B cell (primary cell): Measurements from ENCODE around the gene FRMD4A. TPM values are rescaled to one million over a fixed set of nuclear protein-coding genes. Genes with fewer than 3 reads are reported as not detected.

Experiments used
- ATAC-seq: fragments of 200-7000 bp; cut with Tn5 transposase; one replicate; pipeline ENCODE4 v1.10.0; 2021; ENCODE audit warnings: low read depth, mild to moderate bottlenecking, moderate number of reproducible peaks, moderate library complexity
- CTCF ChIA-PET: fragments of 350-600 bp; sonication (Branson Sonifier 250); formaldehyde crosslinking; loops from one replicate; lab custom pipeline; 2021; ENCODE audit warnings: antibody characterized with exemption, inconsistent platforms; lab: Charles Lee
- POLR2A ChIA-PET: fragments of 350-600 bp; sonication (Branson Sonifier 250); formaldehyde crosslinking; loops from one replicate; lab custom pipeline; 2021; ENCODE audit warnings: antibody characterized with exemption; lab: Charles Lee
- DNase-seq: peaks from one replicate; pipeline ENCODE4 v3.0.0; 2013
- H2AFZ ChIP-seq: 2 replicates; pipeline ENCODE4 v1.6.1; 2012; ENCODE audit warnings: mild to moderate bottlenecking, low read depth, low read length; ENCODE audit not compliant: insufficient read depth, poor library complexity, severe bottlenecking
- H3K27ac ChIP-seq, 2 donors: 1 replicate in 1 of 2; 2 replicates in 1 of 2; pipeline ENCODE4 v1.5.1; 2012 to 2013; ENCODE audit warnings: low read length in 2 of 2, mild to moderate bottlenecking in 2 of 2, moderate library complexity in 1 of 2
- H3K27me3 ChIP-seq, 4 experiments: fragments of 200-600 bp in 1 of 4; sonication (generic) in 1 of 4; replicated peaks in 1 of 4; 1 replicate in 2 of 4; 2 replicates in 2 of 4; pipeline versions ENCODE4 v1.6.1 to v1.7.0; 2013 to 2016; ENCODE audit warnings: low read length in 3 of 4, mild to moderate bottlenecking in 2 of 4, mixed read lengths in 1 of 4, moderate library complexity in 1 of 4; ENCODE audit not compliant: insufficient read depth in 4 of 4, control insufficient read depth in 3 of 4; ENCODE audit errors: control extremely low read depth in 1 of 4
- H3K36me3 ChIP-seq, 2 experiments: replicated peaks in 1 of 2; 1 replicate in 1 of 2; 2 replicates in 1 of 2; pipeline versions ENCODE4 v1.6.1 to v1.7.1; 2013; ENCODE audit warnings: low read length in 1 of 2; ENCODE audit not compliant: insufficient read depth in 2 of 2, control insufficient read depth in 1 of 2; ENCODE audit errors: control extremely low read depth in 1 of 2, extremely low read depth in 1 of 2
- H3K4me1 ChIP-seq, 2 donors: fragments of 200-600 bp in 1 of 2; sonication (generic) in 1 of 2; 1 replicate in 1 of 2; 2 replicates in 1 of 2; pipeline versions ENCODE4 v1.5.1 to v1.6.1; 2013 to 2017; ENCODE audit warnings: low read length in 2 of 2; ENCODE audit not compliant: control insufficient read depth in 2 of 2, insufficient read depth in 2 of 2
- H3K4me2 ChIP-seq: replicated peaks from 2 replicates; pipeline ENCODE3; 2012; ENCODE audit warnings: mild to moderate bottlenecking, low read depth, low read length; ENCODE audit not compliant: poor library complexity, severe bottlenecking
- H3K4me3 ChIP-seq, 5 experiments: fragments of 200-600 bp in 1 of 5; sonication (generic) in 1 of 5; 1 replicate in 3 of 5; 2 replicates in 2 of 5; pipeline versions ENCODE4 v1.5.1 to v1.7.0; 2011 to 2016; ENCODE audit warnings: low read length in 4 of 5, mild to moderate bottlenecking in 4 of 5, low read depth in 2 of 5, control low read depth in 1 of 5, moderate library complexity in 1 of 5; ENCODE audit not compliant: insufficient read depth in 1 of 5; ENCODE audit errors: control extremely low read depth in 1 of 5, extremely low read depth in 1 of 5
- H3K79me2 ChIP-seq: fragments of 200-600 bp; sonication (generic); one replicate; pipeline ENCODE4 v1.6.0; 2016; ENCODE audit warnings: low read length; ENCODE audit not compliant: control insufficient read depth, insufficient read depth
- H3K9ac ChIP-seq: fragments of 200-600 bp; sonication (generic); 2 replicates; pipeline ENCODE4 v1.6.1; 2017; ENCODE audit warnings: mild to moderate bottlenecking, low read length, moderate library complexity
- H3K9me3 ChIP-seq, 3 donors: one replicate each; pipeline versions ENCODE4 v1.6.1 to v1.7.1; 2013; ENCODE audit warnings: low read length in 2 of 3; ENCODE audit not compliant: control insufficient read depth in 2 of 3, insufficient read depth in 1 of 3; ENCODE audit errors: control extremely low read depth in 1 of 3
- H4K20me1 ChIP-seq: 2 replicates; pipeline ENCODE4 v1.6.0; 2012; ENCODE audit warnings: mild to moderate bottlenecking, low read length; ENCODE audit not compliant: insufficient read depth, control insufficient read depth, poor library complexity, severe bottlenecking
- H3K27ac Mint-ChIP-seq: one replicate; pipeline ENCODE4 v1.8.0; 2021; ENCODE audit warnings: mixed read lengths
- H3K27me3 Mint-ChIP-seq: one replicate; pipeline ENCODE4 v1.8.0; 2021; ENCODE audit warnings: mixed read lengths
- H3K4me1 Mint-ChIP-seq: one replicate; pipeline ENCODE4 v1.8.0; 2021; ENCODE audit warnings: mixed read lengths
- H3K4me3 Mint-ChIP-seq: one replicate; pipeline ENCODE4 v1.8.0; 2021; ENCODE audit warnings: mixed read lengths
- H3K9me3 Mint-ChIP-seq: one replicate; pipeline ENCODE4 v1.8.0; 2022; ENCODE audit warnings: mixed read lengths; ENCODE audit not compliant: insufficient read depth
- CTCF ChIP-seq: fragments of 200-600 bp; IDR thresholded peaks from one replicate; pipeline ENCODE4 v1.8.0; 2022; ENCODE audit warnings: antibody characterized with exemption, mild to moderate bottlenecking
- EZH2 ChIP-seq: IDR thresholded peaks from 2 replicates; pipeline ENCODE4 v1.6.1; 2012; ENCODE audit warnings: borderline replicate concordance, low read depth, mild to moderate bottlenecking, moderate library complexity, low read length; ENCODE audit not compliant: insufficient read depth, poor library complexity, severe bottlenecking
- WGBS: methylation state at CpG from one replicate; pipeline ENCODE4 v1.1.5; 2013; ENCODE audit warnings: missing lambda C conversion rate; ENCODE audit not compliant: insufficient coverage; 5-methylcytosine and 5-hydroxymethylcytosine counted together
- intact Hi-C: fragments of 100-400 bp; cut with micrococcal nuclease; formaldehyde crosslinking; loops from one replicate; pipeline ENCODE4 v1.10.0; 2022
- polyA plus RNA-seq: library from polyadenylated mRNA; depleted of rRNA; stranded (reverse); fragments of >200 nt; gene quantifications from 2 replicates; pipeline ENCODE4 v1.2.3, GENCODE V29; 2012
- total RNA-seq, 2 donors: library from RNA; stranded (reverse); fragments of 120-200 nt in 1 of 2; gene quantifications; 1 replicate in 1 of 2; 2 replicates in 1 of 2; pipeline versions ENCODE4 v1.2.3 to v1.2.4, GENCODE V29; 2013 to 2022

The FRMD4A gene
- total and polyA plus RNA-seq, 2 donors (not counting 1 experiment from before 2014, with no cell fraction given) = 0.76 to 3.4 TPM

GRCh38 chr10:13684252-13684791 is 646.4 kb downstream of the FRMD4A start:
- Mint-ChIP-seq H3K4me3 (no peak overlapping the region), H3K4me1 (no peaks in the 10 kb centered on the region), H3K27me3 (peaks cover 4% of the 10 kb centered on the region), H3K9me3 (no peaks in the 10 kb centered on the region), H3K27ac (no peak overlapping the region)
- Histone ChIP-seq H3K4me3 (no peak overlapping the region), H3K27me3 (no peaks in the 10 kb centered on the region), H4K20me1 (no peaks in the 10 kb centered on the region), H3K9me3 (no peaks in the 10 kb centered on the region), H3K4me1 (no peaks in the 10 kb centered on the region), H3K79me2 (no peaks in the 10 kb centered on the region), H3K4me2 (no peak overlapping the region), H2AFZ (no peak overlapping the region), H3K9ac (no peak overlapping the region), H3K36me3 (no peaks in the 10 kb centered on the region), H3K27ac (no peak overlapping the region)
- WGBS = 94% methylated on average over 17 of the region's 17 CpGs
- POLR2A ChIA-PET = no interaction called here
- ATAC-seq (no peak), DNase-seq (no peak)
- CTCF ChIA-PET = no interaction called here
- intact Hi-C loops = no loop called here
- TF ChIP-seq EZH2 (no peak), CTCF (no peak)

- WGBS = 97% methylated on average over 11 of the region's 13 CpGs
Measured at GRCh38 chr10:13683017-13683416, 647.7 kb downstream of the FRMD4A start.

More at GRCh38 chr10:13683017-13683416, 647.7 kb downstream of the FRMD4A start:
- no peak overlapping the region for H3K4me3 ChIP-seq
- no peaks in the 10 kb centered on the region for H3K36me3 ChIP-seq
- Mint-ChIP-seq H3K27me3 (peaks cover 8% of the 10 kb centered on the region), H3K4me3 (no peak overlapping the region), H3K9me3 (no peaks in the 10 kb centered on the region), H3K27ac (no peak overlapping the region), H3K4me1 (no peaks in the 10 kb centered on the region)
- DNase-seq = no peak
- H3K27me3 ChIP-seq = peaks cover 0 to 4% (median 1%) of the 10 kb centered on the region in 4 experiments
- CTCF ChIA-PET = no interaction called here
- H3K9me3 ChIP-seq = no peaks in the 10 kb centered on the region
- ATAC-seq = no peak
- intact Hi-C loops = no loop called here
- no peaks in the 10 kb centered on the region for H4K20me1 ChIP-seq
- no peaks in the 10 kb centered on the region for H3K4me1 ChIP-seq
- no peaks in the 10 kb centered on the region for H3K79me2 ChIP-seq
- H3K9ac ChIP-seq = no peak overlapping the region
- no peak overlapping the region for H2AFZ ChIP-seq
- TF ChIP-seq EZH2 (no peak), CTCF (no peak)
- H3K4me2 ChIP-seq = no peak overlapping the region
- no peak overlapping the region for H3K27ac ChIP-seq
- POLR2A ChIA-PET = no interaction called here
